ENCODE data around the gene ARSA.

Gene ARSA

GRCh38 chr22:50584106-50585096 lies 43.6 kb downstream of the ARSA start:
- DNase-seq (ENCODE audit: low read depth): no peak
- no peak overlapping the region for H3K4me3 ChIP-seq (ENCODE audit: low read length)
- TF ChIP-seq, protein P1, sequence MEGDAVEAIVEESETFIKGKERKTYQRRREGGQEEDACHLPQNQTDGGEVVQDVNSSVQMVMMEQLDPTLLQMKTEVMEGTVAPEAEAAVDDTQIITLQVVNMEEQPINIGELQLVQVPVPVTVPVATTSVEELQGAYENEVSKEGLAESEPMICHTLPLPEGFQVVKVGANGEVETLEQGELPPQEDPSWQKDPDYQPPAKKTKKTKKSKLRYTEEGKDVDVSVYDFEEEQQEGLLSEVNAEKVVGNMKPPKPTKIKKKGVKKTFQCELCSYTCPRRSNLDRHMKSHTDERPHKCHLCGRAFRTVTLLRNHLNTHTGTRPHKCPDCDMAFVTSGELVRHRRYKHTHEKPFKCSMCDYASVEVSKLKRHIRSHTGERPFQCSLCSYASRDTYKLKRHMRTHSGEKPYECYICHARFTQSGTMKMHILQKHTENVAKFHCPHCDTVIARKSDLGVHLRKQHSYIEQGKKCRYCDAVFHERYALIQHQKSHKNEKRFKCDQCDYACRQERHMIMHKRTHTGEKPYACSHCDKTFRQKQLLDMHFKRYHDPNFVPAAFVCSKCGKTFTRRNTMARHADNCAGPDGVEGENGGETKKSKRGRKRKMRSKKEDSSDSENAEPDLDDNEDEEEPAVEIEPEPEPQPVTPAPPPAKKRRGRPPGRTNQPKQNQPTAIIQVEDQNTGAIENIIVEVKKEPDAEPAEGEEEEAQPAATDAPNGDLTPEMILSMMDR (IDR thresholded peaks at IDR 0.05; ENCODE audit: insufficient read depth, low read depth, low read length, missing control alignments): no peak

- no peak for DNase-seq (ENCODE audit: low read depth)
- TF ChIP-seq, protein P1 (IDR thresholded peaks at IDR 0.05; ENCODE audit: insufficient read depth, low read depth, low read length, missing control alignments): no peak
- H3K4me3 ChIP-seq (ENCODE audit: low read length): peak overlapping the region; percentile 81
Observed at GRCh38 chr22:50583294-50583861, 44.6 kb downstream of the ARSA start.

DNA sequence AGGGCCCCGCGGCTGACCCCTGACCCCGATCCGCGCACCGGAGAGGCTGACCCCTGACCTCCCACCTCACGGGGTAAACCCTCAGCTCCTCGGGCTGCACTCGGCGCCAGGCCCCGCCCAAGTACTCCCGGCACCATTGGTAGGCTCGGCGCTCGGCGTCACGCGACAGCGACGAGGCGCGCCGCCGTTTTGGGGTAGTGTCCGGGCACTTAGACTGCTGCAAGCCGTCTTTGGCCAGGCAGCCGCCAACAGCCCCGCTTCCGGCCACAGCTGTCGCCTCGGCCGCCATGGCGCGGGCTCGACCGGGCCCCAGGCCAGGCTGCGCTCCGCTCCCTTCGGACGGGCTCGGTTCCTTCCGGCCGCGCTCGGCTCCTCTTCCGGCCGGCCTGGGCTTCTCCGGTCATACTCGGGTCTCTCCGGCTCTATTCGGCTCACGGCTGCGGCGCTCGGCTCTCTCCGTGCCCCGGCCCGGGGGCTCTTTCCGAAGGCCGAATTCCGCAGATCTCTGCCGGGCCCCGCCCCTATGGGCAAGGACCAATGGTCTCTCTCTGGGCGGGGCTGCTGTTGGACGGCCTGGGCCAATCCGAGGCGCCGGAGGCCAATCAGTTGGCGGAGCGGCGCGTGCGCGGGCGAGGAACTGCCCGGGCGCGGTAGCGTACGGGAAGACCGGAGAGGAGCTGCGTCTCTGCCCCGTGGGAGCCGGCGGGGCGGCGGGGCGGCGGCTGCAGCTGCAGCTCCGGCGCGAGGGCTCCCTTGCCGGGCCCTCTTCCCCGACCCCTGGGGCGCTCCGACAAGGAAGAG lies 45.3 kb downstream of the ARSA start, which contains the start of gene CHKB:
TSS of gene CHKB (minus strand) at position 357 of the 801 bp plus-strand sequence. CDS start at position 289, 68 bp downstream.
- peak within 1 kb of the TSS; percentile 81 for H3K4me3 ChIP-seq (ENCODE audit: low read length)
- DNase-seq (ENCODE audit: low read depth): peak; percentile 99
- TF ChIP-seq, protein P1 (IDR thresholded peaks at IDR 0.05; ENCODE audit: insufficient read depth, low read depth, low read length, missing control alignments): no peak

GRCh38 chr22:50581950-50582492 lies 45.9 kb downstream of the ARSA start:
- TF ChIP-seq, protein P1 (IDR thresholded peaks at IDR 0.05; ENCODE audit: insufficient read depth, low read depth, low read length, missing control alignments): no peak
- DNase-seq (ENCODE audit: low read depth): peak; percentile 33

GRCh38 chr22:50581031-50581949 lies 46.7 kb downstream of the ARSA start:
- TF ChIP-seq, protein P1 (IDR thresholded peaks at IDR 0.05; ENCODE audit: insufficient read depth, low read depth, low read length, missing control alignments): no peak
- H3K4me3 ChIP-seq (ENCODE audit: low read length): peak overlapping the region; percentile 72
- no peak for DNase-seq (ENCODE audit: low read depth)

More at GRCh38 chr22:50581950-50582492, 45.9 kb downstream of the ARSA start:
- H3K4me3 ChIP-seq (ENCODE audit: low read length): peak overlapping the region; percentile 72
